Activated effector memory CD4-positive, alpha-beta T cell treated with anti-CD3 and anti-CD28 coated beads, Interleukin-2, amount 50 U/mL, for 16 hours (primary cell): Measurements from ENCODE around the gene PSMB8.
"Not testable (repeated sequence)": the region's sequence is repeated elsewhere in the genome, so short reads cannot be mapped to it uniquely, and the experiment has no call there.

ENCODE experiments used
- DNase-seq: peaks from one replicate; pipeline ENCODE4 v3.0.0-alpha.2; 2020

PSMB8 gene

DNA sequence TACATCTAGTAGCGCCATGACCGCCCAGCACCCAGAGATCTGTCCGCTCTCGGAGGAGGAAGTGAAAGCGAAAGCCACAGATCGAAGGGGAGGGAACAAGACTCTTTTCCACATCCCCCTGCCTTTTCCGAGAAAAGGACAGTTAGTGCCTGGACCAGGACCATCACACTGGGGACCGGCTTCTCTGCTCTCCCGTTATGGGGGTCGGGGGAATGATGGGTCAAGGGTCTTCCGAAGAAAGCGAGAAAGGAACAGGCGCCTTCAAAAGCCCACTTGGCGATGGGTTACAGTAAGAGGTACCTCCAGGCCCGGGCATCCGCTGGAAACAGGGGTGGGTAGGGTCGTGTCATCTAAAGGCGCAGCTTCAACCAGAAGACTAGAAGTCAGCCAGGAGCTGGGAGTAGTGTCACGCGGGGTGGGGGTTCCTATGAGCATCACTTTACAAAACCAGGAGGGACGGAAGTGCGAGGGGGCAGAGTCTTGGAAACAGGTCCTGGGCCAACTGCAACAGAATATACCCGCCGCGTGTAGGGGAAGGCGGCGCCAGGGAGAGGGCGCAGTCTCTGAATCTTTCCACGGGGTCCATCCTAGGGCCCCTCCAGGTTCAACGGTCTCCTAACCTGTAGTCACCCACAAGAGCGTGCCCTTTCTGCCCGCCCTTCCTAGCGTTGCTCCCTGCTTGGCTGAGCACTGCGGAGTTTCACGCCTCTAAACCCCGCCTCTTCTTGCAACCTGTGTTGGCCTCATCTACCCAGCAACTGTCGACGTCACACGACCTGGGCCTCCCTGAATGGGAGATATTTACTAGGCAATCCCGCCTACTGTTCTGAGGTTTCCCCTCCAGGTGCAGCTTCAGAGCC, at the start of gene PSMB8:
Gene PSMB8, minus strand, starts transcription at position 69 of the 860 bp plus-strand sequence. Its CDS starts 51 bp downstream, at position 18.
- peak; percentile 99 for DNase-seq

DNA sequence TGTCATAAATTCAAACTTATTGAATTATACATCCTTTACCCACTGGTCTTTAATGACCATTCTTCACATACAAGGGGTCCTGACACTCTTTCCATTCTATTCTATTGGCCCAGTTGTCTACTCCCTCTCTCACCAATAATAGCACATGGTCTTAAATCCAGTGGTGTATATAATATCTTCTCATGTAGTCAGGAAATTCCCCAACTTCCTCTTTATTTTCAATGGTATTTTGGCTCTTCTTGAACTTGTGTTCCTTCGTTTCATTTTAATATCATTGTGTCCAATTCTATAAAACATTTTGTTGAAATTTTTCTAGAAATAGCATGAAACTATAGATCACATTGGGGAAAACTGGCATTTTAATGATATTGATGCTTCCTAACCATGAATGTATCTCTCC, 47.0 kb upstream of the PSMB8 start:
- DNase-seq = no peak

DNA sequence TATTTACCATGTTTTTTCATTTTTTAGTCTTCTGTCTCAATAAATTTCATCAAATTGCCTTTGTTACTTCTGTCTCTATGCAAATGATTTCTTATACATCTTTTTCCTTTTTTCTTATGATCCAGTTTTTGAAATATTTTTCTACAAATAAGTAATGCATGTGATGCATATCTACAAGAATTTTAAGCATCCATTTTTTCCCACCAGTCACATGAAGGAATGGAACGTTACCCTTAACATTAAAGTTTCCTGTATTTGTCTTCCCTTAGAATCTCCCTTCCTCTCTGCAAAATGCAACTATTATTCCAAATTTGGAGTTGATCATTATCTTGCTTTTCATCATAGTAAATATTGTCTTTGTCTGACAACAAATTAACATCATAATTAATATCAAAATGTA, 45.7 kb upstream of the PSMB8 start:
- no peak for DNase-seq

DNA sequence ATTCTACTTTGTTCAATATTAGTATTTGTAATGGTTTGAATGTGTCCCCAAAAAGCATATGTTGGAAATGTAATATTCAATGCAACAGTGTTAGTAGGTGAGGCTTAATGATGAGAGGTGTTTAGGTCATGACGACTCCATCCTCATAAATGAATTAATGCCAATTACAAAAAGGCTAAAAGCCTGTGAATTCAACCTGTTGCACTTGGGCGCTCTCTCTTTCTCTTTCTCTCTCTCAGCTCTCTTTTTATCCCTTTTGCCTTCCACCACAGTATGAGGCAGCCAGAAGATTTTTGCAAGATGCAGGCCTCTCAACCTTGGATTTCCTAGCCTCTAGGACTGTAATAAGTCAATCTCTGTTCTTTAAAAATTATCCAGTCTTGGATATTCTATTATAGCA, 44.7 kb upstream of the PSMB8 start:
- DNase-seq = no peak

DNA sequence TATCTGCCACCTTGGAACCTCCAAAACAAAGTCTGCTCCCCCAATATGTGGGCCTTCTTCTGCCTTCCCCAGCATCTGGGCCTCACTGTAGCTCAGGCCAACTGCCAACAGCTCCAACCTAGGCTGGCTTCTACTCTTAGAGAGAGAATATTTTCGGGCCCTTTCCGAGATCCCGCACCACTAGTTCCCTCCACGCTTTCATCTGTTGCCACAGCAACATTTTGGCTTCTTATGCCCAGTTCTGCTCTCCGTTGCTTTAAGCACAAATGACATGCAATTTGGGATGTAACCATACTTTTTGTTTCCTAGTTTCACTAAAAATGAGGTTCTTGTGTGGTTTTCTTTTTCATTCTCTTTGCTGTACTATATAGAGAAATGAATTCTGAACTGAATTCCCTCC, 43.8 kb upstream of the PSMB8 start:
- DNase-seq = no peak

DNA sequence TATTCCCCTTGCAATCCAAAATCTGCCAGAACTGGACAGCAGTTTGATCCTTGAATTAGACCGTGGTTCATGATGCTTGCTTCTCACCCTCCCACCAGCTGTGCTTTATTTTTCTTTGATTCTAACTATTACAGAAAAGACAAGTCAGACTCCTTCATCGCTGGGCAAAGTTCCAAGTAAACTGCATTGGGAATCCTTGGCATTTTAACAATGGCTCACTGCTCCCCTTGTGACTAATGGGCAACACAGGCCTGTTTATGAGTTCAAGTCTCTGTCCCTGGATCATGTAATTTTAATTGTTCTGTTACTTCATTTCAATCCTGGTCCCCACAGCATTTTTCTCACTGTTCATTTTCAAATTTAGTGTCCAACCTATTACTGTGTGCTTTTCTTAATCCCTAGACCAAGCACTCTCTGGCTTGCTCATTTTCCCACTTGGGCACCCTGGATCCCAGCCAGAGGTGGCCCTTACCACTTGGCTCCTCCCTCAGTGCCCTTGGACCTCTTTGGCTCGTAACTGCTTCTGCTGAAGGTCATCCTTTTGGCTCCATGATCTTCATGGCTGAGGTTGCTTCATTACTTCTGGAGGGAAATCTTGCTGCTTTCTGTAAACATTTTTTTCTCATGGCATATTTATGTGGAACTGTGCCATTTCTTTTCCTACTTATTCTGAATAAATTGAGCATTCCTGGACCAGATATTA, 43.0 kb upstream of the PSMB8 start:
- no peak for DNase-seq

DNA sequence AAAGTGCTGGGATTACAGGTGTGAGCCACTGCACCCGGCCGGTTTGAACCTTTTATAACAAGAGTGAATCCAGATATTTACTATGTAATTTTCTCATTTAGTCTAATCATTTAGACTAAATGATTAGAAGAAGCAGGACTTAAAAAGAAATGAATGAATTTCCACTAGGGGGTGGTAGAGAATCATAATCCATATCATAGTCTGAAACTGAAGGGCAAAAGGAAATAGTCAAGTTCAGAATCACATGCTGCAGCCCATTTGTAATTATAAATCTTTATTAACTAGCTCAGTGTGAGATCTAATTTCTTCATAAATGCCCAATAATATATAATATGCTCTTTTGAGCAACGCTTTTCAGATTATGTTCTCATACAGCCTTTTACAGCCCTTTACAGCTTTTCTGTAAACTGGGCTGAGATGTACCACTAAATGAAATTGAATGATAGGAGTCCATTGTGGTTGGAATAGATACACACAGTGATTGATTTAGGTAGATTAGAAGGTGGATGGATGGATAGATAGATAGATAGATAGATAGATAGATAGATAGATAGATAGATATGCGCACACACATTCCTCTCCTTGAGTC, 41.9 kb upstream of the PSMB8 start:
- no peak for DNase-seq

DNA sequence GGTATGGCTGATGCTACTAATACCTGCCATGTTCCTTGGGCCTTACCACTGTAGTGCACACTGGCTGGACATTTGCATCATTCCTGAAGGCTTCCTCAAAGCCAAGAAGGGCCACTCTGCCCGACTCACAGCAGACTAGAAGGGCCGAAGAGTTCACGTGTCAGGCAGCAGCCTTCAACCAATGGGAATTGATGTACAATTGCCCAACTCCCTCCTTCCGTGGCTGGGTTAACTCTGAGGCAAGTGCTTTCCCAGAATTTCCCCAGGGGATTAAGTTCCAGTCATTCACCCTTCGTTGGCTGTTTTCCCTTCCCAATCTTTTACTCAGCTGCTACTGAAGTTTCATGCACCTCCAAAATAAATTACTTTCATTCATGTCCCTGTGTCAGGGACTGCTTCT, 39.9 kb upstream of the PSMB8 start:
- no peak for DNase-seq

DNA sequence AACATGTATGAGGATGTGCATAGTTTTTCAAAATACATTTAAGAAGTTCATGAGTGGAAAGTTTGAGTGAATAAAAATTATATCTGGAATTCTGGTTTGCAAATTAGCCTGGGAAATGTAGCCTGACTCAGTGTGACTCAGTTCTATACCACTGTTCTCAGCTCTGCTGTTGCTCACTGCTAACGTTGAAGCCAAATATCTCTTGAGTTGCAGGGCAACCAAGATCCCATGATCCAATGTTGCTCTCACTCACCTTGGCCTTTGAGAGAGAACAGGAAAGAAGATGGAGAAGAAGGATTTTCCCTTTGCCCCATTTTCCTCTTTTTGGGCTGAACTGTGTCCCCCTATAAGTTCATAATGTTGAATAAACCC, 39.0 kb upstream of the PSMB8 start:
- no peak for DNase-seq

DNA sequence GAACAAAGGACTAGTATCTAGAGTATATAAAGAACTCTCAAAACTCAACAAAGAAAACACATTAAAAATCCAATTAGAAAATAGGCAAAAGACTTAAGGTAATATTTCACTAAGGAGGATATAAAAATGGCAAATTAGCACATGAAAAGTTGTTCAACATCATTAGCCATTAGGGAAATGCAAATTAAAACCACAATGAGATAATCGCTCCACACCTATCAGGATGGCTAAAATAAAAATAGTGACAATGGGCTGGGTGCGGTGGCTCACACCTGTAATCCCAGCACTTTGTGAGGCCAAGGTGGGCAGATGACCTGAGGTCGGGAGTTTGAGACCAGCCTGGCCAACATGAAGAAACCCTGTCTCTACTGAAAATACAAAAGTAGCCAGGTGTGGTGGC, 37.1 kb upstream of the PSMB8 start:
- not testable (repeated sequence) for DNase-seq

DNA sequence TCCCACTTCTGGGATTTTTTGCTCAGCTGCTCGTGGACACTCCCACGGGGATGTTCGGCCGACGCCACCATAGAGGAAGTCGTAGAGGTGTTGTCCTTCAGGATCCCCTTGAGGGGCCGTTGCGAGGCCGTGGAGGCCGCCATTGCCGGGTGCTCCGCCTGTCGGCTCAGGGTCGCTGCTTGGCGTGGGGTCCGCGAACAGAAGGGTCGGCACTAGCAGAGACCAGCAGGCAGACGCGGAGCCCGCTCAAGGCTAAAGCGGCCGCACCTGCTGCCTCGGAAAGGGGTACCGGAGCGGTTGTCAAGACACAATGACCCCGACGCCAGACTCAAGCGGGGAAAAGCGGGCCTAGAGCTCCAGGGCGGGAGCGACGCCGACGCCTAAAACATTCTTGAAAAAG, 35.8 kb upstream of the PSMB8 start:
- no peak for DNase-seq

DNA sequence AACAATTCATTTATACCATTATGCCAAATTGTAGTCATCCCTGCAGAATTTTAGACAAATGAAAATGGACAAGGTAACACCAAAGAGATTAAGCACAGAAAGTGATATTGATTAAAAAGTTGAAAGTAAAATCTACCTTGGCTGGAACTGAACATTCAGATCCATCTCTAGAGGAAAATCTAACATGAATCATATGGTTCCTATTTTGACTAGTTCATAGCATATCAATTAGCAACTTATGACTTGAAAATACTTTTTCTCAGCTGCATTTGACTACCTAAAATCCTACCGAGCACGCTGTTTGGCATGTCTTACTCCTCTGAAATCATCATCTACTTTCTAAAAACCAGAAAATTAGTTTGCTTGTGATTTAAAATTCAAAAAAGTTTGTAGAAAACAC, 32.8 kb upstream of the PSMB8 start:
- DNase-seq = no peak

DNA sequence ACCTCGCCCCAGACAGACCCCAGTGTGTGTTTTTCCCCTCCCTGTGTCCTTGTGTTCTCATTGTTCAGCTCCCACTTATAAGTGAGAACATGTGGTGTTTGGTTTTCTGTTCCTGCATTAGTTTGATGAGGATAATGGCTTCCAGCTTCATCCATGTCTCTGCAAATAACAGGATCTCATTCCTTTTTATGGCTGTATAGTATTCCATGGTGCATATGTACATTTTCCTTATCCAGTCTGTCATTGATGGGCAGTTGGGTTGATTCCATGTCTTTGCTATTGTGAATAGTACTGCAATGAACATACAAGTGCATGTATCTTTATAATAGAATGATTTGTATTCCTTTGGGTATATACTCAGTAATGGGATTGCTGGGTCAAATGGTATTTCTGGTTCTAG, 30.1 kb upstream of the PSMB8 start:
- not testable (repeated sequence) for DNase-seq

DNA sequence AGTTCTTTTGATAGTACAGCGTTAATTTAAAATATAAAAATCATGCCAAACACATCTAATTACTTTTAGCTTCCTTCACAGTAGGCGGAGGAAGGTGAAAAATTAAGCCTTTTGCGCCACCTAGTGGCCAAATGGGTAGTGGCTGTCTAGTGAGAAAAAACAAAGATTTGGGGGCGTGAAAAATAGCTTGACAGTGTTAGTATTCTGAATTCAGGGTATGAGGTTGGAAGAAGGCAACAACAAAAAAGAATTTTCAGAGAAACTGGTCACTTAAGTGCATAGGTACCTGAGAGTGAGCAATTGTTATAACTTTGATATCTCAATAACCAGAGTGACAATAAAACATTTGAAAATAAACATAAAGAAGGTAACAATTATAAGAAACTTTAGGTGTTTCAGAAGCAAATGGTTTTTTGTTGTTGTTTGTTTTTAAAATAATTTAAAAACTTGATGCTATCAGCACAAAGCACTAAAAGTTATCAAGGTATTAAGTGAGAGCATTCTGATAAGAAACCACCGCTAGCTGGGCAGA, 24.5 kb upstream of the PSMB8 start:
- DNase-seq = peak; percentile 94

DNA sequence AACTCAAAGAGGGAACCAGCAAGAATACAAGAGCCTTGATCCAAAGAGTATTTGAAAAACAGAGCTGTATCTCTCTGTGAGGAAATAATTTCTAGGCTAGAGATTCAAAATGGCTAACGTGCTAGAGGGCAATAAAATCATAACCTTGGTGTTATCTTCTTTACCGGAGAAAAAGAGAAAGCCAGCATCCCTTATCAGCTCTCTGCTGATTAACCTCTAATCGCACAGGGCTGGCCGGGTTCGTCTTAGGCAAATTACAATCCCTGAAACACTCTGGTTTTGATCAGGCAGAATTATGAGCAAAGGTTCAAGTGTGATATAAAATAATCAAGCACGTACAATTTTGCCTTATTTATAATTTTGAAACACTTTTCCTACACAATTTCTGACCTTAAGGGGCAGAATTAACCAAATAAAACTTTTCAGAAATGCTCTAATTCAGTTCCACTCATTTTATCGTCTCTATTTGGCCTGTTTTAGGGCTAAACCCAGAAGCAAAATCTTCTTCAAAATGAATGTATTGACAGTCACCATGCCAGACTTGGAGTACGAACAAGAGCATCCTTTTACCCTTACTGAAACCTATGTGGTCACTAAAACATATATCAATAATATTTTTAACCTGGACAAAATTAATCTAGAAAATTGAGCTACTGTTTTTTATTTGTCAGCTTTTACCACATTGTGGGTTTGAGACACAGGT, 23.9 kb upstream of the PSMB8 start:
- no peak for DNase-seq

DNA sequence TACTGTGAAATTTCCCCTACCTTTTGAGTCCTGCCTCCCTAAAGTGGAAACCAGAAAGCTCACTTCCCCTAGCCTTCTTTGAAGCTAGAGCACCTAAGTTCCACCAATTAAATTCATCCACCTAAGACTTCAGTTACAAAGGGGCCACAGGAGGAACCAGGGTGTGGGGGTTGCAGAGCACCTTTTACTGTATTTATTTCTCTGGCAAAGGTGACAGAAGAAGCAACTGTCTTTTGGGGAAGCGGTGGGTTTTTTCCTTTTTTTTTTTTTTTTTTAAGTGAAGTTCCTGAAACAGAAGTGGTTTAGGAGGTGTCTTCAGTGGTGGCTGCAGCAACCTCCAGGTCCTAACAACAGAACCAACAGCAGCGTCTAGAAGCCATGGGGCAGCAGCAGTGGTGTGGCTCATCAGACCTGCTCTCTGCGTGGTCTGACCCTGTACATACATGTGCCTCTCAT, 23.2 kb upstream of the PSMB8 start:
- no peak for DNase-seq

DNA sequence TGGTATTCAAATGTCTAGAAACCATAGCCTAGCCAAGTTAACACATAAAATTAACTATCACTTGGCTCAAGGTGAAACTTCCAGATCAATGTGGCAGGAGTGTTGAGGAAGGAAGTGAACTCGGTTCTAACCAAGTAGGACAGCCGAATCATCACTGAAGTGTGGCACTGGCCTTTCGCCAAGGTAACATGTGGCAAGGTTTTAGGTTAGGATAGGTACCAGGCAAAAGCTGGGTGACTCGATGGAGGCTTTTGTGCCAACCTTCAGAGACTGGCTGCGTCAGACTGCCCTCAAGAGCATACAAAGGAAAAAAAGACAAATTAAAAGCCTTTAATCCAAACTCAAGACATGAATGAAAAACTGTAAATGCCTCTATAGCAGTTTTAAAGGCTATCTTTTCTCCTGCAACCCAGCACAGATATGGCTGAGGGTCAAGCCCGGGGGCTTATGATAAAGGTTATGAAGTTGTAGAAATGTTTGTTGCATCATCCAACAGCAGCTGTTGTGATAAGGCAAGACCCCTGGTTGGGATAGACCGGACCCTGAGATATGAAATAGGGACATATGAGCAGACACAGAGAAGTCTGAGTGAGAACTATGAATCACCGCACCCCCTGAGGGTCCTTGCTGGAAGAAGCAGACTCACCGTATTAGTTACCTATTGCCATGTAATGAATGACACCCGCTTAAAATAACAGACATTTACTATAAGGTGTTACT, 22.0 kb upstream of the PSMB8 start:
- no peak for DNase-seq

DNA sequence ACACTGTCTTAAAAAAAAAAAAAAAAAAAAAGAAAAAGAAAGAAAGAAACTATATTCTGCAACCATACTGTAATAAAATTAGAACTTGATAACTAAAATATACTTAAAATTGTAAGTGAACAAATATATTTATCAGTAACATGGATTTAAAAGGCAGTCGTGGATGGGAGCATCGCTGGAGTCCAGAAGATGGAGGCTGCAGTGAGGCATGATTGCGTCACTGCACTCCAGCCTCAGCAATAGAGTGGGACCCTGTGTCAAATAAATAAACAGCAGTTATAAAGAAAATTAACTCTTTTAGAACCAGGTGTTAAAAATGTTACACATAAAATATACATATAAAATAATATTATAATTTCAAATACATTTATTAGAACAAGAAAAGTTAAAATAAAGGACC, 18.9 kb upstream of the PSMB8 start:
- no peak for DNase-seq

DNA sequence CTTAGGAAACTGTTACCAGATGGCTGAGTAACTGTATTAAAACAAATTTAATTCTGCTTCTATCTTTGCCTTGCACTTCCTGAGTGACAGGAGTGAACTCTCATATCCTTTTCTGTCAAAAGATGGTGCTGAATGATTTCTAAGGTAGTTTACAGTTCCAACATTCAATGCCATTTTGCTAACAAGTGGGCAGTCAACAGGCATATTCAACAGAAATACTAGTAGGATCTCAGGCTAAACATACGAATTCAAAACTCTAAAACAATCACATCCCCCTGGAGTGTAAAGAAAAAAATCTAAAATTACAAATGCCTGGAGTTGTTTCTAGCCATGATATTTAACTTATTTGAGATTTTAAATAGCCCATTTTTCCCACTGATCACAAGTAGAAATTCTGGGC, 16.8 kb upstream of the PSMB8 start:
- no peak for DNase-seq

DNA sequence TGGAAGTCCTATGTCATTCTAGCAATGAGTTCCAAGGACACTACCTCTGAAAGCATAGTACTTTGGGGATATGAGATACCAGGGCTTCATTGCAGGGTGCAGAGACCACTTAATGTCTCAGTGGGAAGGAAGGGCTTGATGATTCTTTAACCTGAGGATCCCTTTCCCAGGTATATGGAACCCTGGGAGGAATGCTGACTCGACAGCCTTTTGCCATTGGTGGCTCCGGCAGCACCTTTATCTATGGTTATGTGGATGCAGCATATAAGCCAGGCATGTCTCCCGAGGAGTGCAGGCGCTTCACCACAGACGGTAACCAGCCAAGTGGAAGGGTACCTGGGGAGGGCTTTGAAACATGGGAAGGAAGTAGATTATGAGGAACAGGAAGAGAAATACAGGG, 14.3 kb upstream of the PSMB8 start:
- DNase-seq = no peak

DNA sequence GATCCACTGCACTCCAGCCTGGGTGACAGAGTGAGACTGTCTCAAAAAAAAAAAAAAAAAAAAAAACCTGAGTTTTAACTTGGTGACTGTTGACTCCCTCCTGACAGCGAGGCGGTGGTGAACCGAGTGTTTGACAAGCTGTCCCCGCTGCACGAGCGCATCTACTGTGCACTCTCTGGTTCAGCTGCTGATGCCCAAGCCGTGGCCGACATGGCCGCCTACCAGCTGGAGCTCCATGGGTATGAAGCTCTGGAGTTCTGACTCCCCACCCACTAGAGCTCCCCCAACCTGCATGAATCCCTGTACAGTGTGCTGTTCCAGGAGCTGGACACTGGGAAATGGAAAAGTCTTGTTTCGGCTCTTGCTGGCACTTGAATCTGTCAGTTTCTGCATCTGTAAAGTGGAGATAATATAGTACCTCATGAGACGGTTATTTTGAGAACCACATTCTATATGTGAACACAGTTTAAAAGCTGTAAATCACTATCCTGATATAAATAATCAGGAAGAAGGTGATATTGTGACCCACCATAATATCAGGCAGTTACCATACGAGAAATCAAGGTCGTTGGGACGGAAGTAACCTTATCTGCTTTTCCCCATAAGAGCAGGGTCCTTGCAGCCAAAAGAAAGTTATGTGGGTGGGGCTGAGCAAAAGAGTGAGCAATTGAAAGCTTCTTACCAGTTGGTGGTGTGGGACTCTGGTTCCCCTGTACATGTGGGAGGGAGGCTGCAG, 13.5 kb upstream of the PSMB8 start:
- no peak for DNase-seq
